Keratinocyte (primary cell): ENCODE data around the gene PNPLA2. TPM values are rescaled to one million over a fixed set of nuclear protein-coding genes. Genes with fewer than 3 reads are reported as not detected.

Experiments used
- DNase-seq: peaks from one replicate; pipeline ENCODE4 v3.0.0-alpha.2; 2011; ENCODE audit warnings: low read depth, missing footprints, low spot score
- FAIRE-seq: peaks from 2 replicates; lab custom pipeline; 2011; peaks lifted over from hg19 to GRCh38; lab: Jason Lieb, UNC
- H2AFZ ChIP-seq: 2 replicates; pipeline ENCODE4 v1.6.0; 2012; ENCODE audit warnings: low read length, control low read depth, inconsistent platforms; ENCODE audit not compliant: control insufficient read depth
- H3K27ac ChIP-seq: 2 replicates; pipeline ENCODE4 v1.5.1; 2011; ENCODE audit warnings: low read length; ENCODE audit not compliant: control insufficient read depth, insufficient read depth
- H3K27me3 ChIP-seq: 3 replicates; pipeline ENCODE4 v1.6.0; 2011; ENCODE audit warnings: low read length; ENCODE audit not compliant: control insufficient read depth, insufficient read depth; ENCODE audit errors: extremely low read depth
- H3K36me3 ChIP-seq, 2 experiments: 2 replicates in 1 of 2; 3 replicates in 1 of 2; pipeline ENCODE4 v1.5.1; 2011; ENCODE audit warnings: low read length in 2 of 2, mild to moderate bottlenecking in 1 of 2; ENCODE audit not compliant: control insufficient read depth in 2 of 2, insufficient read depth in 2 of 2; ENCODE audit errors: extremely low read depth in 1 of 2
- H3K4me1 ChIP-seq: 3 replicates; pipeline ENCODE4 v1.5.1; 2011; ENCODE audit warnings: low read length; ENCODE audit not compliant: control insufficient read depth, insufficient read depth; ENCODE audit errors: extremely low read depth
- H3K4me2 ChIP-seq: 3 replicates; pipeline ENCODE4 v1.6.0; 2011; ENCODE audit warnings: low read depth, low read length; ENCODE audit not compliant: control insufficient read depth, insufficient read depth; ENCODE audit errors: extremely low read depth
- H3K4me3 ChIP-seq, 3 experiments: fragments of 200-600 bp in 1 of 3; sonication (generic) in 1 of 3; 2 replicates in 2 of 3; 3 replicates in 1 of 3; pipeline ENCODE4 v1.5.1; 2011 to 2016; ENCODE audit warnings: low read length in 3 of 3, mild to moderate bottlenecking in 3 of 3, control low read depth in 2 of 3, inconsistent platforms in 1 of 3, low read depth in 1 of 3, mixed read lengths in 1 of 3, mixed run types in 1 of 3, moderate library complexity in 1 of 3; ENCODE audit not compliant: control insufficient read depth in 2 of 3, insufficient read depth in 2 of 3; ENCODE audit errors: extremely low read depth in 1 of 3
- H3K79me2 ChIP-seq: 2 replicates; pipeline ENCODE4 v1.6.0; 2012; ENCODE audit warnings: low read length; ENCODE audit not compliant: control insufficient read depth, insufficient read depth
- H3K9ac ChIP-seq: 3 replicates; pipeline ENCODE4 v1.6.0; 2011; ENCODE audit warnings: low read length; ENCODE audit not compliant: control insufficient read depth, insufficient read depth; ENCODE audit errors: extremely low read depth
- H3K9me1 ChIP-seq: 3 replicates; pipeline ENCODE4 v1.6.0; 2011; ENCODE audit warnings: low read length; ENCODE audit not compliant: control insufficient read depth, insufficient read depth; ENCODE audit errors: extremely low read depth
- H3K9me3 ChIP-seq: 2 replicates; pipeline ENCODE4 v1.5.1; 2012; ENCODE audit warnings: low read depth, low read length; ENCODE audit not compliant: control insufficient read depth
- H4K20me1 ChIP-seq: 3 replicates; pipeline ENCODE4 v1.6.0; 2011; ENCODE audit warnings: low read length; ENCODE audit not compliant: control insufficient read depth, insufficient read depth; ENCODE audit errors: extremely low read depth
- EZH2 ChIP-seq: IDR thresholded peaks from one replicate; pipeline ENCODE4 v1.6.1; 2012; ENCODE audit warnings: inconsistent platforms, mild to moderate bottlenecking, low read length, moderate library complexity
- dilution Hi-C: fragments of 300-500 bp; cut with MboI; formaldehyde crosslinking; loops from one replicate; pipeline ENCODE4 v1.7.0; 2020; ENCODE audit warnings: low sequenced_read_pairs; ENCODE audit not compliant: extremely low pct_ligation_motif_present
- polyA plus RNA-seq, 5 experiments: library from polyadenylated mRNA; depleted of rRNA in 3 of 5; stranded (reverse) in 3 of 5; stranded (forward) in 1 of 5; unstranded in 1 of 5; fragments of >200 nt; gene quantifications; 1 replicate in 1 of 5; 2 replicates in 3 of 5; 3 replicates in 1 of 5; pipeline versions ENCODE4 v1.2.1 to v1.2.3, GENCODE V29; 2011 to 2012; ENCODE audit warnings: missing spikeins in 2 of 5, low read depth in 1 of 5, low replicate concordance in 1 of 5
- TF ChIP-seq, protein P1 (sequence below), 3 experiments: IDR thresholded peaks in 1 of 3; conservative IDR thresholded peaks in 1 of 3; optimal IDR thresholded peaks in 1 of 3; 2 replicates in 2 of 3; 3 replicates in 1 of 3; pipeline versions ENCODE3 to v1.5.1; 2011; ENCODE audit warnings: low read length in 3 of 3, mild to moderate bottlenecking in 3 of 3, moderate library complexity in 2 of 3, control low read depth in 1 of 3, inconsistent platforms in 1 of 3; ENCODE audit not compliant: insufficient read depth in 2 of 3; ENCODE audit errors: extremely low read depth in 1 of 3

Gene PNPLA2
- polyA plus RNA-seq, 1 donor (not counting 4 experiments of a cell fraction or from before 2014, with no cell fraction given) = 5.3 TPM

DNA sequence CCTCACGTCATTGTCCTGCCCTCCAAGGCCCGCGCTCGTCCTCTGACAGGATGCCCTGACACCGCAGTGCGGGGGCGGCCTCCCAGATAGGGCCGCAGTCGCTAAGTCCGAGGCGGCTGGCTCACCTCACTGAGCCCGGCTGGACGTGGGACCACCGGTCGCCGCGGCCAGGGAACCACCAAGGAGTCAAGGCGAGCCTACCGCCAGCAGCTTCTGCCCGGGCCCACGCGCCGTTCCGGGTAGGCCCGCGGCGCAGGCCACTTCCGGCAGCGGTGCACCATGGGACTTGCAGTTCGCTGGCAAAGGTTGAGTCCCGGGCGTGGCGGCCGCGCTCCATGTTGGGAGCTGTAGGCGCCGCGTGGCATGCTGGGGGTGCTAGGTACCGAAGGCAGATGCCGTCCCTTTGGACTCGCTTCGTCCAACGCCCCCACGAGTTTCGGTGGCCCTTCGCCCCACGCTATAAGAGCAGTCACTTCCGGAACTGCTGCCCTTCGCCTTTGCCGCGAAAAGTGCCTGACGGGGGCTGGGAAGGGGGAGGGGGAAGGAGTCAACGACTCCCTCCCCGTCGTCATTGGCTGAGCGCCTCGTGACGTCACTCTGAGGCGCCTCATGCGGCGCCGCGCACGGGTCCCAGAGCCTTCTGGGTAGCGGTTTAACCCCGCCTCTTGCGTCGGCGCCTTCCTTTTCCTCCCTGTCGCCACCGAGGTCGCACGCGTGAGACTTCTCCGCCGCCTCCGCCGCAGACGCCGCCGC is 9.3 kb upstream of the PNPLA2 start, which contains the start of gene RPLP2:
TSS of gene RPLP2 (plus strand) at position 681 of the 753 bp plus-strand sequence. CDS start 268 bp downstream, outside the sequence.
- H3K9ac ChIP-seq = peak within 1 kb of the TSS; percentile 96
- H3K27me3 ChIP-seq = no peaks in the 10 kb centered on the region
- H3K27ac ChIP-seq = peak within 1 kb of the TSS; percentile 95
- H3K79me2 ChIP-seq = peaks cover 39% of the 10 kb centered on the region
- FAIRE-seq = peak; percentile 36
- H2AFZ ChIP-seq = peak within 1 kb of the TSS; percentile 99
- H3K4me1 ChIP-seq = peaks cover 25% of the 10 kb centered on the region
- no peak for TF ChIP-seq EZH2
- TF ChIP-seq, protein P1, sequence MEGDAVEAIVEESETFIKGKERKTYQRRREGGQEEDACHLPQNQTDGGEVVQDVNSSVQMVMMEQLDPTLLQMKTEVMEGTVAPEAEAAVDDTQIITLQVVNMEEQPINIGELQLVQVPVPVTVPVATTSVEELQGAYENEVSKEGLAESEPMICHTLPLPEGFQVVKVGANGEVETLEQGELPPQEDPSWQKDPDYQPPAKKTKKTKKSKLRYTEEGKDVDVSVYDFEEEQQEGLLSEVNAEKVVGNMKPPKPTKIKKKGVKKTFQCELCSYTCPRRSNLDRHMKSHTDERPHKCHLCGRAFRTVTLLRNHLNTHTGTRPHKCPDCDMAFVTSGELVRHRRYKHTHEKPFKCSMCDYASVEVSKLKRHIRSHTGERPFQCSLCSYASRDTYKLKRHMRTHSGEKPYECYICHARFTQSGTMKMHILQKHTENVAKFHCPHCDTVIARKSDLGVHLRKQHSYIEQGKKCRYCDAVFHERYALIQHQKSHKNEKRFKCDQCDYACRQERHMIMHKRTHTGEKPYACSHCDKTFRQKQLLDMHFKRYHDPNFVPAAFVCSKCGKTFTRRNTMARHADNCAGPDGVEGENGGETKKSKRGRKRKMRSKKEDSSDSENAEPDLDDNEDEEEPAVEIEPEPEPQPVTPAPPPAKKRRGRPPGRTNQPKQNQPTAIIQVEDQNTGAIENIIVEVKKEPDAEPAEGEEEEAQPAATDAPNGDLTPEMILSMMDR (optimal IDR thresholded peaks at IDR 0.05 in 1 of 3, IDR thresholded peaks at IDR 0.05 in 1 of 3, conservative IDR thresholded peaks at IDR 0.05 in 1 of 3; ENCODE audit: extremely low read depth in 1 of 3, insufficient read depth in 2 of 3, low read length in 3 of 3) = no peak
- H3K4me2 ChIP-seq = peak within 1 kb of the TSS; percentile 99
- peaks cover 19% of the 10 kb centered on the region for H4K20me1 ChIP-seq
- H3K9me3 ChIP-seq = no peaks in the 10 kb centered on the region
- dilution Hi-C loops = no loop called here
- peaks cover 25 to 31% of the 10 kb centered on the region in 2 experiments for H3K36me3 ChIP-seq
- peak; percentile 66 for DNase-seq
- H3K4me3 ChIP-seq = peak within 1 kb of the TSS; percentile 81 to 98 (median 98)
- no peaks in the 10 kb centered on the region for H3K9me1 ChIP-seq

DNA sequence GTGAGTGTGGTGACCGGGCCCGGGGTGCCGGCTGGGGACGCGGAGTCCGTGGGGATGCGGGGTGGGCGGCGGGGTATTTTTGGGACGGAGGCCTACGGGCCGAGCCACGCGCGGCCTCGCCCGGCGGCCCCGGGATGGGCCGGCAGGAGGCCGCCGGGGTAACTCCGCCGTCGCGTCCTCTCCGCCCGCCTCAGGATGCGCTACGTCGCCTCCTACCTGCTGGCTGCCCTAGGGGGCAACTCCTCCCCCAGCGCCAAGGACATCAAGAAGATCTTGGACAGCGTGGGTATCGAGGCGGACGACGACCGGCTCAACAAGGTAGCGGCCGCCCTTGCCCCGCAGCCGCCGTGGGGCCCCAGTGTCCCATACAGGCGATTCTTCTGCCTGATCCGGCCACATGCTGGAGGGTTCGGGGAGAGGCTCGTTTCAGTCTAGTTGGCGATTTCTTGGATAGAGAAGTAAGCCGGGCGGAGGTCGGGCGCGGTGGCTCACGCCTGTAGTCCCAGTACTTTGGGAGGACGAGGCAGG is 8.6 kb upstream of the PNPLA2 start:
- no peak overlapping the region for H2AFZ ChIP-seq
- peak overlapping the region; percentile 95 for H3K27ac ChIP-seq
- TF ChIP-seq, protein P1 (optimal IDR thresholded peaks at IDR 0.05 in 1 of 3, IDR thresholded peaks at IDR 0.05 in 1 of 3, conservative IDR thresholded peaks at IDR 0.05 in 1 of 3; ENCODE audit: extremely low read depth in 1 of 3, insufficient read depth in 2 of 3, low read length in 3 of 3) = no peak
- no peak for TF ChIP-seq EZH2
- no peaks in the 10 kb centered on the region for H3K9me3 ChIP-seq
- peak overlapping the region; percentile 83 for H3K4me2 ChIP-seq
- H3K4me1 ChIP-seq = peaks cover 22% of the 10 kb centered on the region
- DNase-seq = no peak
- peaks cover 39% of the 10 kb centered on the region for H3K79me2 ChIP-seq
- dilution Hi-C loops = no loop called here
- H3K4me3 ChIP-seq = peak overlapping the region; percentile 81 to 98 (median 98)
- no peaks in the 10 kb centered on the region for H3K27me3 ChIP-seq
- no peak for FAIRE-seq
- H3K9me1 ChIP-seq = no peaks in the 10 kb centered on the region
- peaks cover 28 to 31% of the 10 kb centered on the region in 2 experiments for H3K36me3 ChIP-seq
- H3K9ac ChIP-seq = peak overlapping the region; percentile 96
- H4K20me1 ChIP-seq = peaks cover 19% of the 10 kb centered on the region
